Stomach smooth muscle (tissue), 2 donors: ENCODE results near the gene NECAP2.
"Not testable (repeated sequence)": the region's sequence is repeated elsewhere in the genome, so short reads cannot be mapped to it uniquely, and the experiment has no call there.

Experiments
- H3K27ac ChIP-seq: one replicate; pipeline ENCODE4 v1.7.0; 2013; ENCODE audit warnings: mild to moderate bottlenecking, low read length, inconsistent platforms
- H3K27me3 ChIP-seq, 2 donors: one replicate each; pipeline ENCODE4 v1.7.0; 2013; ENCODE audit warnings: low read length in 2 of 2; ENCODE audit not compliant: insufficient read depth in 2 of 2, control insufficient read depth in 1 of 2
- H3K36me3 ChIP-seq, 2 donors: one replicate each; pipeline ENCODE4 v1.7.0; 2013; ENCODE audit warnings: low read length in 2 of 2; ENCODE audit not compliant: control insufficient read depth in 2 of 2, insufficient read depth in 2 of 2
- H3K4me1 ChIP-seq: one replicate; pipeline ENCODE4 v1.7.0; 2013; ENCODE audit warnings: low read length; ENCODE audit not compliant: control insufficient read depth, insufficient read depth
- H3K4me3 ChIP-seq, 2 donors: one replicate each; pipeline ENCODE4 v1.7.0; 2013; ENCODE audit warnings: low read length in 2 of 2
- H3K9ac ChIP-seq, 2 donors: one replicate each; pipeline ENCODE4 v1.7.0; 2013; ENCODE audit warnings: low read length in 2 of 2, mild to moderate bottlenecking in 1 of 2
- H3K9me3 ChIP-seq, 2 donors: one replicate each; pipeline ENCODE4 v1.7.0; 2013; ENCODE audit warnings: low read length in 2 of 2; ENCODE audit not compliant: control insufficient read depth in 2 of 2
- donor health status: healthy.
- donor health status: Pancreatic carcinoma.

NECAP2 gene

DNA sequence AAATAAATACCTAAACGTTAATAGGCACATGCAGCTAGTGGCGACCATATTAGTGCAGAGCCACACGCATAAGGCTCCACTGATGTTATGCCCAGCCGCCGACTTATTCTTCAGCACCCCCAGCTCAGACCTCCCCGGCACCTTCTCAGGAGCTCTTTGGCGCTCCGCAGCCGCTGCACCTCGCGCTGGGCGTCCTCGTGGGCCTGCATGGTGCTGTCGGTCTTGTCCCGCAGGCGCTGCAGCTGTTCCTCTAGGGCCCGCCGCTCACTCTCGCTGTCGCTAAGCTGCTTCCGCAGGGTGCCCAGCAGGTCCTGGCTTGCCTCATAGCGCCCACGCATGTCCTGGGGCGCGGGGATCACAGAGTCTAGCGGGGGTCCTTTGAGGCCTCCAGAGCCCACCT, 42.6 kb downstream of the NECAP2 start:
- H3K27me3 ChIP-seq, H3K4me3 ChIP-seq, H3K9ac ChIP-seq, H3K4me1 ChIP-seq, H3K9me3 ChIP-seq, H3K27ac ChIP-seq: not testable (repeated sequence)
- H3K36me3 ChIP-seq = peaks cover 28 to 29% of the 10 kb centered on the region in 2 donors

DNA sequence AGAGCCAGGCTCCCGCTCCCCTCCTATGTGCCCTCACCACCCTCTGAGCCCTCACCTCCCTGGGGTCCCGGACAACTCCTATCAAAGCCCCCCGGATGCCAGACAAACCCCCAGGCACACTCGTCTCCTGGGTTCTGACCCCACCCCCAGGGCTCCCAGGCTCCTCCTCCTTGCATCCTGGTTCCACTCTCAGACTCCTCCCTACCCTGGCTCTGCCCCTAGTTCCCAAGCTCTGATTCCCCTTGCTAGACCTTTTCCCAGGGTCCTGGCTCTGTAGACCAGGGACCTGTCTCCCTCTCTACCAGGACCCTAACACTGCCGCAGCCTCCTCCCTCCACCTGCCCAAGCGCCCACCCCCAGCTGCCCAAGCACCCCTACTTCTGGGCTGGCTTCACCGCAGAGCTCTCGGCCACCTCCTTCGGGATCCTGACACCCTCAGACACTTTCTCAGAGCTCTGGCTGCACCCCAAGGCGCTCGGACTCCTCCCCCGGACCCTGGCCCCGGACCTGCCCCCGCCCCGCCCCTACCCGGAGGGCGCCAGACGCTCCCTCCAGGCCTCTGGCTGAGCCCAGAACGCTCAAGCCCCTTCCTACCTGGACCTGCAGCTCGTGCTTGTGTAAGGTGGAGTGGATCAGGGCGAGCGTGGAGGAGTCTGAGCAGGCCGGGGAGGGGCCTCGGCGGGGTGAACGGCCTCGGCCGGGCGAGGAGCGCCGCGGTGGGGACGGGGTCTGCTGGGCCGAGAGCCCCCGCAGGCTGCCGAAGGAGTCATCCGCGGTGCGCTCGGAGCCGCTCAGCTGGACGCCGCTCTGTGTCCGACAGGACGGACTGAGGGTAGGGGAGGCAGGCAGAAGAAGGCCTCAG, 43.3 kb downstream of the NECAP2 start:
- peaks cover 24 to 25% of the 10 kb centered on the region in 2 donors for H3K36me3 ChIP-seq
- H3K4me3 ChIP-seq, H3K4me1 ChIP-seq, H3K9ac ChIP-seq, H3K27ac ChIP-seq, H3K27me3 ChIP-seq, H3K9me3 ChIP-seq: not testable (repeated sequence)

DNA sequence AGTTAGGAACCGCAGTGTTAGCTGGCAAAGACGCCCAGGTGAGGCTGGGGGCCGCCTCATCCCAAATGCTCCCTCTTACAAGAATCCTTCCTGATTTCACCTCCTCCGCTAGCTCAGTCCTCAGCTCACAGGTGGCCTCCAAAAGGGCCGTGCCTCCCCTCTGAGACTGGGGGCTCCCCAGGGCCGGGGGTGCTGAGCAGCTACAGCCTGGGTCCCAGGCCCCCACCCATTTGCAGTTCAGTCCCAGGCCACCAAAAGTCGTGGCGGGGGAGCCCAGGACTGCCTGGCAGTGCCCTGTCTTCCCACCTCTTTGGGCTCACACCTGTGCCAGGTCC, 43.9 kb downstream of the NECAP2 start:
- no peak overlapping the region for H3K27ac ChIP-seq
- no peak overlapping the region for H3K9ac ChIP-seq
- peaks cover 24 to 25% of the 10 kb centered on the region in 2 donors for H3K36me3 ChIP-seq
- no peaks in the 10 kb centered on the region for H3K4me1 ChIP-seq
- no peak overlapping the region for H3K4me3 ChIP-seq
- H3K27me3 ChIP-seq = no peaks in the 10 kb centered on the region
- no peaks in the 10 kb centered on the region for H3K9me3 ChIP-seq

DNA sequence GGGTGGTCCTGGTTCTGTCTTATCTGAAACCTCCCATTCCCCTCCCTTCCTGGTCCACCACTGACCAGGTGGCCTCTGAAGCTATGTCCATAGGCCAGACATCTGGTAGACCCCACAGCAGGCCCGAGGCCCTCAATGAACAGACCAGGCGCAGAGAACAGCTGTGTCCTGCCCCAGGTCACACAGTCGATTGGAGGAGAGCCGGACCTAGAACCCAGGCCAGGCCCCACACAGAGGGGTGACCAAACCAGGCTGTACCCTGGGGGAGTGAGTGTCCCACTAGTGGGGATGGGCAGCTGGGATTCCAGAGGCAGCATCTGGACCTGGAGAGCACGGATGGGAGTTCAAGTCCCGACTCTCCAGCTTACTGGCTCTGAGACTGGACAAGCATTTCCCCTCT, 44.4 kb downstream of the NECAP2 start:
- H3K9ac ChIP-seq = no peak overlapping the region
- H3K27me3 ChIP-seq = no peaks in the 10 kb centered on the region
- no peaks in the 10 kb centered on the region for H3K9me3 ChIP-seq
- no peak overlapping the region for H3K27ac ChIP-seq
- H3K36me3 ChIP-seq = peaks cover 24 to 25% of the 10 kb centered on the region in 2 donors
- no peak overlapping the region for H3K4me3 ChIP-seq
- H3K4me1 ChIP-seq = no peaks in the 10 kb centered on the region

DNA sequence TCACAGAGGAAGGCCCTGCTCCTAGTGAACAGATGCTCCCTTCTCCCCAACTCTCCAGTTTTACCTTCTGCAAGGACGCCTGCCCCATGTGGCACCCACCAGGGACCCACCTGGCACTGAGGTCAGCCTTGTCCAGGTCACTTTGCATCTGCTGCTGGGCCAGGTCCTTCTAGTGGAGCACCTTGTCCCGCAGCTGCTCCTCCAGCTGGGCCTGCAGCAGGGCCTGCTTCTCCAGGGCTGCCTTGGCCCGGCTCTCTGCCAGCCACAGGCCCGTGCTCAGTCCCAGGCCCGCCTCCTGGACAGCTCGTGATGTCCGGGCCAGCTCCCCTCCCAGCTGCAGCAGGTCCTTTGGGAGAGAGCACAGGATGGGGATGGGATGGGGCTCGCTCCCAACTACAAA, 45.8 kb downstream of the NECAP2 start:
- not testable (repeated sequence) for H3K4me3 ChIP-seq, H3K4me1 ChIP-seq, H3K27me3 ChIP-seq

DNA sequence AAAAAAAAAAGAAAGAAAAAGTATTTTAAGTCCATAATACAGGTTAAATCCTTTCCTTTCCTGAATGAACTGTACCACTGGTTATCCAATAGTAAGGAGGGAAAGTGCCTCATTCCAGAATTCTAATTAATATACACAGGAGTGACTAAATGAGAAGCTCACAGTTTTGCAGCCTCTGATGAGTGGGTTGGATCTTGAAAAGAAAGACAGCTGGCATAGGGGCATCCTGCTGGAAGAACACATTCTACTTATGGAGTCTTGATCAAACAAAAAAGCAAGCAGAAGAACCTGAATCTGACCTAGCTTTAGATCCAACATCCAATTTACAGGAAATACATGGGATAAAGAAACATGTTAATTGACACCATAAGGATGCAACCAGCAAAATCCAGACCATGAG, 46.5 kb downstream of the NECAP2 start:
- not testable (repeated sequence) for H3K4me1 ChIP-seq, H3K9me3 ChIP-seq, H3K9ac ChIP-seq, H3K27me3 ChIP-seq, H3K27ac ChIP-seq, H3K4me3 ChIP-seq
- H3K36me3 ChIP-seq = peaks cover 11 to 19% of the 10 kb centered on the region in 2 donors

More for the DNA sequence above, 45.8 kb downstream of the NECAP2 start:
- not testable (repeated sequence) for H3K9me3 ChIP-seq, H3K27ac ChIP-seq, H3K9ac ChIP-seq
- H3K36me3 ChIP-seq = peaks cover 11 to 19% of the 10 kb centered on the region in 2 donors

DNA sequence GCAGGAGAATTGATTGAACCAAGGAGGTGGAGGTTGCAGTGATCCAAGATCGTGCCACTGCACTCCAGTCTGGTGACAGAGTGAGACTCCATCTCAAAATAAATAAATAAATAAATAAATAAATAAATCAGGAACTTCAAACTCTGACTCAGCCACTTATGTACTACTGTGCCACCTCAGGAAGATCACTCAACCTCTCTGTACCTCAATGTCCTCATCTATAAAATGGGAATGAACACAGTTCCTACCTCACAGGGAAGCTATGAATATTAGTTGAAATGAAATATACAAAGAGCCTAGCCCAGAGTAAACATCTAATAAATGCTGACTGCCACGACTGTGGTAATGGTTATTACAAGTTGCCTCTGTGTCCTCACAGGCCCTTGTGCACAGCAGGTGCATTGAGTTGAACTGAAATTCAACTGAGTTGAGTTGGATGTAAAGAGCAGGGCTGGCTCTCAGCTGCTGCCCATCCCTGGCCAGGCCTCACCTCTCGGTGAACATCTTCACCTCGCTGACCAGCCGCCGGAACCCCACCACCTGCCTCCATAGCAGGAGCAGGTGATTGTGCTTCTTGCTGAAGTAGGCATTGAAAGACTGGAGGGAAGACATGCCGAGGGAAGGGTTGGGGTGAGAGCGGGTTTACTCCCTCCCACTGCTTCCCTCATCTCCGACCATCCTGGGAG, 48.8 kb downstream of the NECAP2 start:
- not testable (repeated sequence) for H3K4me1 ChIP-seq, H3K9me3 ChIP-seq, H3K27me3 ChIP-seq, H3K9ac ChIP-seq, H3K27ac ChIP-seq, H3K4me3 ChIP-seq
- peaks cover 10 to 16% of the 10 kb centered on the region in 2 donors for H3K36me3 ChIP-seq

DNA sequence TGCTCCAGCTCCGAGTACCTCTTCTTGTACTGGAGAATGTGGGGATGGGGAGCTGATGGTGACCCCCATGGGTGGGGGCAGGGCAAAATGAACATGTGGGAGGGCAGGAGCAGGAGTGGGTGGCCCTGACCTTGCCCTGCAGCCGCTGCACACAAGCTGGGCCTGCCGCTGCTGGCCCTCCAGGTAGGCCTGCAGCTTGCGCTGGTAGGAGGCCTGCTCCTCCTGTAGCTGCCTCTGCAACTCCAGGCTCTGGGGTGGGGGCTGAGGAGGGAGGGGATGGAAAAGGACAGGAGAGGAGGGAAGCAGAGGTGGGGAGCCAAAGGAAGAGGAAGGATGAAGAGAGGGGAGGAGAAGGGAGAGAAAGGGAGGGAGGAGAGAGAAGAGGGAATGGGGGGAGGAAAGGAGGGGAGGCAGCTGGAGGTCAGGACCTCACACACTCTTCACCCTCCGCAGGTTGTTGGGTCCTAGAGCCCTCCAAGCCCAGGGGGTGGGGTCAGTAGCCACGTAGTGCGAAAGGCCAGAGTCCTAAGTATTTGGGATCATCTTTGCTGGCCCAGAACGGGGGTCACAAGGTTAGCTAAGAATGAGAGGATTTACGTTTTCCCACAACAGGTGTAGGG, 50.6 kb downstream of the NECAP2 start:
- Histone ChIP-seq H3K9ac (no peak overlapping the region), H3K4me1 (no peaks in the 10 kb centered on the region), H3K27me3 (no peaks in the 10 kb centered on the region), H3K9me3 (no peaks in the 10 kb centered on the region), H3K4me3 (no peak overlapping the region), H3K27ac (no peak overlapping the region), H3K36me3 (peaks cover 0 to 4% of the 10 kb centered on the region in 2 donors)

DNA sequence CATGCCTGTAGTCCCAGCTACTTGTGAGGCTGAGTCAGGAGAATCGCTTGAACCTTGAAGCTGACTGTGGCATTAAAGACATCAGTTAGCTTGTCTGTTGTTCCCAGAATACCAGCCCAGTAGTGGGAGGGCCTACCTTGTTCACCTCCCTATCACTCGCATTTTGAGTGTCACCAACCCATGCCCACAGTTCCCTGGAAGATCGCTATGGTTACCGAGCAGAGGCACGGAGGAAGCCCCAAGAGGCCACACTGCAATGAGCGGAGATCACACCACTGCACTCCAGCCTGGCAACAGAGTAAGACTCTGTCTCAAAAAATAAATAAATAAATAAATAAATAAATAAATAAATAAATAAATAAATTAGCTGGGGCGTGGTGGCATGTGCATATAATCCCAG, 52.4 kb downstream of the NECAP2 start:
- H3K9ac ChIP-seq, H3K36me3 ChIP-seq, H3K9me3 ChIP-seq, H3K27ac ChIP-seq, H3K4me1 ChIP-seq, H3K4me3 ChIP-seq, H3K27me3 ChIP-seq: not testable (repeated sequence)

DNA sequence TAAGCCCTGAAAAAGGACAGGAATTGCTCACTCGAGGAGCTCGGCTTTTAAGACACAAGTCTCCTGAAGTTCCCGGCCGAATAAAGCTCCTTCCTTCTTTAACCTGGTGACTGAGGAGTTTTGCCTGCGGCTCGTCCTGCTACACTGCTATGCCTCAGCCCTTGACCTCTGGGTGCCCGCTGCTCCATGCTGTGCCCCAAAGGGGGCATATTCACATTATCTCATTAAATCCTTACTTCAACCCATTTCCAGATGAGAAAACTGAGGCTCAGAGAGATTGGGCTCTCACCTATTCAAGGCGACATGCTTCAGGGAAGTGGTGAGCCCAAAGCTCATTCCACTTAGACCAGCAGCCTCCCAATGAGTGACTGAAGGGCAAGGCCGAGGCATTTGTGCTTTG, 53.2 kb downstream of the NECAP2 start:
- H3K4me1 ChIP-seq = peaks cover 10% of the 10 kb centered on the region
- not testable (repeated sequence) for H3K27ac ChIP-seq, H3K9me3 ChIP-seq, H3K36me3 ChIP-seq, H3K27me3 ChIP-seq, H3K4me3 ChIP-seq, H3K9ac ChIP-seq

DNA sequence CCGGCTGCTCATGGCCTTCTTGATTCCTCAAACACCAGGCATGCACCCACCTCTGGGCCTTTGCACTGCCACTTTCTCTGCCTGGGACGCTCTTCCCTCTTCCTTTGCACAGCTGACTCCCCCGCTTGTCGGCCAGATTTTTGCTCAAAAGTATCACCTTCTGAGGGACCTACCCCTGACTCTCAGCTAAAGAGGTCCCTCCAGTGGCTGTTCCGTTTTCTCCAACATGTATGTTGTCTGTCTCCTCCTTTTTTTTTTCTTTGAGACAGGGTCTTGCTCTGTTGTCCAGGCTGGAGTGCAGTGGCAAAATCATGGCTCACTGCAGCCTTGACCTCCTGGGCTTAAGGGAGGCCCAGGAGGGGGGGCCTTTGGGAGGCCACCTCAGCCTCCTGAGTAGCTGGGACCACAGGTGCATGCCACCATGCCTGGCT, 57.0 kb downstream of the NECAP2 start:
- H3K9ac ChIP-seq, H3K27ac ChIP-seq, H3K4me3 ChIP-seq, H3K9me3 ChIP-seq, H3K27me3 ChIP-seq, H3K36me3 ChIP-seq: not testable (repeated sequence)
- H3K4me1 ChIP-seq = peaks cover 13% of the 10 kb centered on the region
